Measurements from ENCODE around the gene ZBTB33. TPM values are rescaled to one million over a fixed set of nuclear protein-coding genes. Genes with fewer than 3 reads are reported as not detected.
A peak's percentile ranks its signal among the peaks of the same experiment; 100 is the strongest.

The ZBTB33 gene
- polyA plus RNA-seq (ENCODE audit: insufficient read length): 12.1 TPM

- peak; percentile 92 for DNase-seq
These were observed at the start of gene ZBTB33 for GRCh38 chrX:120250522-120251271. TSS of gene ZBTB33 (plus strand) at chrX:120250812. CDS start at chrX:120253416, 2,604 bp downstream.

- no peak for DNase-seq
These were observed 49.8 kb upstream of the ZBTB33 start for GRCh38 chrX:120200851-120201250.

- no peak for DNase-seq
These were observed 44.5 kb upstream of the ZBTB33 start for GRCh38 chrX:120205816-120206753.

GRCh38 chrX:120207009-120207605 is 43.5 kb upstream of the ZBTB33 start:
- no peak for DNase-seq

GRCh38 chrX:120213438-120214265 is 37.0 kb upstream of the ZBTB33 start:
- peak; percentile 32 for DNase-seq

GRCh38 chrX:120223374-120223773 is 27.2 kb upstream of the ZBTB33 start:
- no peak for DNase-seq

- DNase-seq: no peak
These were observed 26.2 kb upstream of the ZBTB33 start for GRCh38 chrX:120224388-120224787.

GRCh38 chrX:120228187-120228908 is 22.3 kb upstream of the ZBTB33 start:
- no peak for DNase-seq

- no peak for DNase-seq
These were observed 15.3 kb upstream of the ZBTB33 start for GRCh38 chrX:120235284-120235683.

GRCh38 chrX:120236687-120237479 is 13.7 kb upstream of the ZBTB33 start:
- DNase-seq: no peak

GRCh38 chrX:120238933-120239332 is 11.7 kb upstream of the ZBTB33 start:
- DNase-seq: no peak

GRCh38 chrX:120242813-120243212 is 7.8 kb upstream of the ZBTB33 start:
- DNase-seq: no peak

GRCh38 chrX:120244395-120244734 is 6.2 kb upstream of the ZBTB33 start:
- DNase-seq: no peak

- peak; percentile 80 for DNase-seq
These were observed 5.7 kb upstream of the ZBTB33 start for GRCh38 chrX:120244735-120245498.

- DNase-seq: peak; percentile 29
These were observed 929 bp downstream of the ZBTB33 start for GRCh38 chrX:120251471-120252011.

- no peak for DNase-seq
These were observed 3.2 kb downstream of the ZBTB33 start for GRCh38 chrX:120253784-120254183.

GRCh38 chrX:120260369-120260768 is 9.8 kb downstream of the ZBTB33 start:
- DNase-seq: no peak

GRCh38 chrX:120262859-120263708 is 12.5 kb downstream of the ZBTB33 start:
- no peak for DNase-seq

GRCh38 chrX:120264341-120264740 is 13.7 kb downstream of the ZBTB33 start:
- no peak for DNase-seq

Measured in hindlimb muscle (tissue), 1 donor.